ENCODE measurements around the gene AADACL4.

The AADACL4 gene

GRCh38 chr1:12634156-12634555 is 9.7 kb upstream of the AADACL4 start:
- WGBS (ENCODE audit: insufficient coverage): 45% methylated on average over 6 of the region's 8 CpGs

DNA sequence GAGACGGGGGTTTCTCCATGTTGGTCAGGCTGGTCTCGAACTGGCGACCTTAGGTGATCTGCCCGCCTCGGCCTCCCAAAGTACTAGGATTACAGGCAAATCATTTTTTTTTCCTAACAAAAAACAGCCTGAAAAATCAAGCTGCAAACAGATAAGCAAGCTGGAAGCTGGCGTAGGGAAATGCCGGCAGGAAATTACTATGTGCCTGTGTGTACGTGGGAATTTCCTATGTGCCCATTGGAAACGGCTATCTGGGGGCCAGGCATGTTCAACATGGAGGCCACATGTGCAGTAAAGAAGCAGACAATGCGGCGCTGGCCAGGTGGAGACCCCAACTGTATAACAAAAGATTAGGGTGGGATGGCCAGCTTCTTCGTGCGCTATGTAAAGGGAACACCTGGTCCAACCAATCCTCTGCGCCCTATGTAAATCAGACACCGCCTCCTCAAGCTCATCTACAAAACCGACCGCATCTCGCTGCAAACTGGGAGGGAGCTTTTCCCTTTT is 9.1 kb upstream of the AADACL4 start:
- no peak for DNase-seq
- POLR2A ChIA-PET: no interaction called here
- Histone ChIP-seq H3K9me3 (ENCODE audit: control extremely low read depth in 1 of 5, control insufficient read depth in 4 of 5, insufficient read depth in 2 of 5, low read depth in 1 of 5, low read length in 4 of 5) (peaks cover 0 to 16% (median 6%) of the 10 kb centered on the region in 5 experiments), H3K27me3 (replicated peaks in 2 of 5; ENCODE audit: control insufficient read depth in 4 of 5, insufficient read depth in 5 of 5, low read length in 4 of 5) (peaks cover 0 to 2% (median 0%) of the 10 kb centered on the region in 5 experiments), H3K27ac (ENCODE audit: insufficient read depth in 1 of 2, low read depth in 1 of 2, low read length in 2 of 2, poor library complexity in 1 of 2, severe bottlenecking in 2 of 2) (no peak overlapping the region), H3K36me3 (ENCODE audit: control insufficient read depth in 4 of 4, insufficient read depth in 4 of 4, low read length in 3 of 4) (no peaks in the 10 kb centered on the region), H3K4me1 (ENCODE audit: control extremely low read depth in 1 of 4, control insufficient read depth in 4 of 4, insufficient read depth in 4 of 4, low read length in 3 of 4) (peaks cover 0 to 11% (median 2%) of the 10 kb centered on the region in 4 experiments), H3K4me3 (ENCODE audit: control insufficient read depth in 1 of 7, extremely low read depth in 1 of 7, insufficient read depth in 4 of 7, low read depth in 2 of 7, low read length in 6 of 7) (no peak overlapping the region)
- CTCF ChIA-PET: no interaction called here
- WGBS (ENCODE audit: insufficient coverage): 89% methylated on average over 15 of the region's 18 CpGs

More at GRCh38 chr1:12634156-12634555, 9.7 kb upstream of the AADACL4 start:
- DNase-seq: peak in 2 of 3 donors; percentile 22 to 23
- Histone ChIP-seq H3K27ac (ENCODE audit: insufficient read depth in 1 of 2, low read depth in 1 of 2, low read length in 2 of 2, poor library complexity in 1 of 2, severe bottlenecking in 2 of 2) (no peak overlapping the region), H3K4me3 (ENCODE audit: control insufficient read depth in 1 of 7, extremely low read depth in 1 of 7, insufficient read depth in 4 of 7, low read depth in 2 of 7, low read length in 6 of 7) (peak overlapping the region in 1 of 7 experiments; percentile 23), H3K4me1 (ENCODE audit: control extremely low read depth in 1 of 4, control insufficient read depth in 4 of 4, insufficient read depth in 4 of 4, low read length in 3 of 4) (peaks cover 0 to 11% (median 3%) of the 10 kb centered on the region in 4 experiments), H3K27me3 (replicated peaks in 2 of 5; ENCODE audit: control insufficient read depth in 4 of 5, insufficient read depth in 5 of 5, low read length in 4 of 5) (peaks cover 0 to 2% (median 0%) of the 10 kb centered on the region in 5 experiments), H3K9me3 (ENCODE audit: control extremely low read depth in 1 of 5, control insufficient read depth in 4 of 5, insufficient read depth in 2 of 5, low read depth in 1 of 5, low read length in 4 of 5) (peaks cover 0 to 10% (median 1%) of the 10 kb centered on the region in 5 experiments), H3K36me3 (ENCODE audit: control insufficient read depth in 4 of 4, insufficient read depth in 4 of 4, low read length in 3 of 4) (no peaks in the 10 kb centered on the region)
- ChIA-PET CTCF (no interaction called here), POLR2A (no interaction called here)

GRCh38 chr1:12636098-12636950 is 7.6 kb upstream of the AADACL4 start:
- Histone ChIP-seq H3K27me3 (replicated peaks in 2 of 5; ENCODE audit: control insufficient read depth in 4 of 5, insufficient read depth in 5 of 5, low read length in 4 of 5) (peaks cover 0 to 2% (median 0%) of the 10 kb centered on the region in 5 experiments), H3K9me3 (ENCODE audit: control extremely low read depth in 1 of 5, control insufficient read depth in 4 of 5, insufficient read depth in 2 of 5, low read depth in 1 of 5, low read length in 4 of 5) (peaks cover 0 to 30% (median 15%) of the 10 kb centered on the region in 5 experiments), H3K4me1 (ENCODE audit: control extremely low read depth in 1 of 4, control insufficient read depth in 4 of 4, insufficient read depth in 4 of 4, low read length in 3 of 4) (peaks cover 0 to 11% (median 0%) of the 10 kb centered on the region in 4 experiments), H3K36me3 (ENCODE audit: control insufficient read depth in 4 of 4, insufficient read depth in 4 of 4, low read length in 3 of 4) (no peaks in the 10 kb centered on the region), H3K4me3 (ENCODE audit: control insufficient read depth in 1 of 7, extremely low read depth in 1 of 7, insufficient read depth in 4 of 7, low read depth in 2 of 7, low read length in 6 of 7) (no peak overlapping the region), H3K27ac (ENCODE audit: insufficient read depth in 1 of 2, low read depth in 1 of 2, low read length in 2 of 2, poor library complexity in 1 of 2, severe bottlenecking in 2 of 2) (no peak overlapping the region)
- WGBS (ENCODE audit: insufficient coverage): 90% methylated on average over 14 of the region's 15 CpGs
- POLR2A ChIA-PET: no interaction called here
- DNase-seq: no peak
- CTCF ChIA-PET: no interaction called here

DNA sequence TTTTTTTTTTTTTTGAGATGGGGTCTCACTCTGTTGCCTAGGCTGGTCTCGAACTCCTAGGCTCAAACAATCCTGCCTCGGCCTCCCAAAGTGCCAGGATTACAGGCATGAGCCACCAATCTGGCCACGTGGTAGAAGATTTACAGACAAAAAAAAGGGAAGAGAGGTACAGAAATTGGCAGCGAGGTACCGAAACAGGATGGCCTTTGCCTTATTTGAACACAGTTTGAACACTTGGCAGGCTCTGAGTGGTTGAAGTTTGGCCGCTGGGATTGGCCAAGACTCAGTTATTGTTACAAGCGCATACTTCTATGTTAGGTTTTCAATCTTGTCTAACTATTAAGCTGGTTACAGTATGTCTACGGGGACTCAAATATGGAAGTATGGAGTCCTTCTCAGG is 6.2 kb upstream of the AADACL4 start:
- H3K27me3 ChIP-seq (replicated peaks in 2 of 5; ENCODE audit: control insufficient read depth in 4 of 5, insufficient read depth in 5 of 5, low read length in 4 of 5): peaks cover 0 to 2% (median 0%) of the 10 kb centered on the region in 5 experiments
- DNase-seq: no peak
- CTCF ChIA-PET: interaction anchor here (0.7 kb wide), 1 partner anchor 328 kb away, joined by 3 read pairs; no protein-coding TSS in a partner anchor
- H3K9me3 ChIP-seq (ENCODE audit: control extremely low read depth in 1 of 5, control insufficient read depth in 4 of 5, insufficient read depth in 2 of 5, low read depth in 1 of 5, low read length in 4 of 5): peaks cover 0 to 36% (median 15%) of the 10 kb centered on the region in 5 experiments
- 100% methylated on average over 8 of the region's 8 CpGs for WGBS (ENCODE audit: insufficient coverage)
- no peaks in the 10 kb centered on the region for H3K36me3 ChIP-seq (ENCODE audit: control insufficient read depth in 4 of 4, insufficient read depth in 4 of 4, low read length in 3 of 4)
- no peak overlapping the region for H3K4me3 ChIP-seq (ENCODE audit: control insufficient read depth in 1 of 7, extremely low read depth in 1 of 7, insufficient read depth in 4 of 7, low read depth in 2 of 7, low read length in 6 of 7)
- peaks cover 0 to 11% (median 0%) of the 10 kb centered on the region in 4 experiments for H3K4me1 ChIP-seq (ENCODE audit: control extremely low read depth in 1 of 4, control insufficient read depth in 4 of 4, insufficient read depth in 4 of 4, low read length in 3 of 4)
- H3K27ac ChIP-seq (ENCODE audit: insufficient read depth in 1 of 2, low read depth in 1 of 2, low read length in 2 of 2, poor library complexity in 1 of 2, severe bottlenecking in 2 of 2): no peak overlapping the region
- POLR2A ChIA-PET: no interaction called here

DNA sequence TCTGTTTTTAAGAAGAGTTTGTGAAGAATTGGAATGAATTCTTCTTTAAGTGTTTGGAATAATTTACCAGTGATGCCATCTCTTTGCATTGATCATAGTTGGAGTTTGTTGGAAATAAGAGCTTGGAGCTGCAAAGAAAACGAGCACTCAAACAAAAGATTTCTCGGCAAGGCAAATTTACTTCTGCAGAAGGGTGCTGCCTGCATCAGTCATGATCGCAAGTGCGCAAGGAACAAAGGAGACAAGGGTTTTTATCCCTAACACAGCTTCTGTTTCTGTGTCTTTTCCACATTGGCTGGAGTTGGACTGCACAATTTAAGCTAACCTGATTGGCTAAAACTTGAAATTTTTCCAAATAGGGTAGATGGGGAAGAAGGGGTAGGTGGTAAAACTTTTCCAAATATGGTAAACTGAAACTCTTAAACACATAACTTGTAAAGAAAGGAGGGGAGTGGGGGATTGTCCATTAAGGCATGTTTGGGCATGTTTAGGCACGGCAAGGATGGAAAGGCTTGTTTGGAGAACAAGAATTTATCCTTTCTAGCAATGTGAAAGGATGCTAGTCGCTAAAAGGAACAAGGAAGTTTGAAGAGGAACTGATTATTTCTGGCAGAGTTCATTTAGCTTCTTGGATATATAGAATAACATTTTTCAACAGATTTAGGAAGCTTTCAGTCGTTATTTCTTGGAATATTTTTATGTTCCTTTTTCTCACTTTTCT is 3.5 kb upstream of the AADACL4 start:
- Histone ChIP-seq H3K4me3 (ENCODE audit: control insufficient read depth in 1 of 7, extremely low read depth in 1 of 7, insufficient read depth in 4 of 7, low read depth in 2 of 7, low read length in 6 of 7) (peak overlapping the region in 1 of 7 experiments; percentile 15), H3K4me1 (ENCODE audit: control extremely low read depth in 1 of 4, control insufficient read depth in 4 of 4, insufficient read depth in 4 of 4, low read length in 3 of 4) (no peaks in the 10 kb centered on the region), H3K9me3 (ENCODE audit: control extremely low read depth in 1 of 5, control insufficient read depth in 4 of 5, insufficient read depth in 2 of 5, low read depth in 1 of 5, low read length in 4 of 5) (peaks cover 0 to 36% (median 15%) of the 10 kb centered on the region in 5 experiments), H3K36me3 (ENCODE audit: control insufficient read depth in 4 of 4, insufficient read depth in 4 of 4, low read length in 3 of 4) (no peaks in the 10 kb centered on the region), H3K27ac (ENCODE audit: insufficient read depth in 1 of 2, low read depth in 1 of 2, low read length in 2 of 2, poor library complexity in 1 of 2, severe bottlenecking in 2 of 2) (no peak overlapping the region), H3K27me3 (replicated peaks in 2 of 5; ENCODE audit: control insufficient read depth in 4 of 5, insufficient read depth in 5 of 5, low read length in 4 of 5) (peaks cover 0 to 2% (median 0%) of the 10 kb centered on the region in 5 experiments)
- WGBS (ENCODE audit: insufficient coverage): 98% methylated on average over 5 of the region's 7 CpGs
- DNase-seq: no peak
- CTCF ChIA-PET: interaction anchor here (1.9 kb wide), 1 partner anchor 19 kb away, joined by 6 read pairs; no protein-coding TSS in a partner anchor
- POLR2A ChIA-PET: no interaction called here

- Histone ChIP-seq H3K27me3 (replicated peaks in 2 of 5; ENCODE audit: control insufficient read depth in 4 of 5, insufficient read depth in 5 of 5, low read length in 4 of 5) (peaks cover 0 to 2% (median 0%) of the 10 kb centered on the region in 5 experiments), H3K4me1 (ENCODE audit: control extremely low read depth in 1 of 4, control insufficient read depth in 4 of 4, insufficient read depth in 4 of 4, low read length in 3 of 4) (no peaks in the 10 kb centered on the region), H3K9me3 (ENCODE audit: control extremely low read depth in 1 of 5, control insufficient read depth in 4 of 5, insufficient read depth in 2 of 5, low read depth in 1 of 5, low read length in 4 of 5) (peaks cover 0 to 36% (median 15%) of the 10 kb centered on the region in 5 experiments), H3K27ac (ENCODE audit: insufficient read depth in 1 of 2, low read depth in 1 of 2, low read length in 2 of 2, poor library complexity in 1 of 2, severe bottlenecking in 2 of 2) (no peak overlapping the region), H3K36me3 (ENCODE audit: control insufficient read depth in 4 of 4, insufficient read depth in 4 of 4, low read length in 3 of 4) (no peaks in the 10 kb centered on the region), H3K4me3 (ENCODE audit: control insufficient read depth in 1 of 7, extremely low read depth in 1 of 7, insufficient read depth in 4 of 7, low read depth in 2 of 7, low read length in 6 of 7) (no peak overlapping the region)
- ChIA-PET POLR2A (no interaction called here), CTCF (interaction anchor here (1.9 kb wide), 1 partner anchor 18 kb away, joined by 6 read pairs; no protein-coding TSS in a partner anchor)
- no peak for DNase-seq
Observed at GRCh38 chr1:12640958-12641272, 3.0 kb upstream of the AADACL4 start.
